Breast epithelium (tissue), 4 donors: ENCODE results near the gene SHC1. TPM values are rescaled to one million over a fixed set of nuclear protein-coding genes. Genes with fewer than 3 reads are reported as not detected.

Experiments used
- DNase-seq, 2 donors: peaks; one replicate each; pipeline ENCODE4 v3.0.0-alpha.2; 2019; ENCODE audit warnings: low spot score in 2 of 2
- H3K27ac ChIP-seq, 2 donors: fragments of 200-600 bp; sonication (generic) in 1 of 2; one replicate each; pipeline ENCODE4 v1.5.1; 2016 to 2019; ENCODE audit warnings: mild to moderate bottlenecking in 1 of 2
- H3K27me3 ChIP-seq, 2 donors: fragments of 200-600 bp; sonication (generic) in 1 of 2; one replicate each; pipeline versions ENCODE4 v1.5.1 to v1.6.0; 2017 to 2019; ENCODE audit warnings: control low read depth in 1 of 2, mild to moderate bottlenecking in 1 of 2
- H3K36me3 ChIP-seq: fragments of 200-600 bp; one replicate; pipeline ENCODE4 v1.5.1; 2019
- H3K4me1 ChIP-seq, 2 donors: fragments of 200-600 bp; sonication (generic); one replicate each; pipeline ENCODE4 v1.5.1; 2016 to 2019; ENCODE audit warnings: control low read depth in 1 of 2
- H3K4me3 ChIP-seq, 3 donors: fragments of 200-600 bp; sonication (generic); 1 replicate in 2 of 3; 2 replicates in 1 of 3; pipeline ENCODE4 v1.5.1; 2016 to 2019; ENCODE audit warnings: mild to moderate bottlenecking in 3 of 3, moderate library complexity in 2 of 3
- H3K9me3 ChIP-seq, 2 donors: fragments of 200-600 bp; sonication (generic) in 1 of 2; one replicate each; pipeline ENCODE4 v1.5.1; 2016 to 2019; ENCODE audit warnings: control low read depth in 1 of 2
- CTCF ChIP-seq, 3 donors: fragments of 450-650 bp; IDR thresholded peaks; one replicate each; pipeline ENCODE4 v1.5.1; 2016 to 2017; ENCODE audit warnings: antibody characterized with exemption in 3 of 3, mild to moderate bottlenecking in 3 of 3, moderate library complexity in 3 of 3
- POLR2A ChIP-seq: fragments of 450-650 bp; IDR thresholded peaks from one replicate; pipeline ENCODE4 v1.6.1; 2016; ENCODE audit warnings: antibody characterized with exemption, mild to moderate bottlenecking, moderate library complexity
- POLR2AphosphoS5 ChIP-seq, 3 donors: sonication (generic); formaldehyde crosslinking; IDR thresholded peaks; one replicate each; pipeline ENCODE4 v1.6.1; 2017; ENCODE audit warnings: antibody characterized with exemption in 3 of 3
- intact Hi-C: fragments of 100-400 bp; cut with DNase I; formaldehyde crosslinking; loops from one replicate; pipeline ENCODE4 v1.15.1; 2023; ENCODE audit warnings: low total_unique reads
- total RNA-seq, 3 donors: library from RNA; depleted of rRNA; stranded (reverse); fragments of >200 nt; gene quantifications; one replicate each; pipeline ENCODE4 v1.1.0, GENCODE V29; 2016

SHC1 gene
- total RNA-seq, 3 donors from 2014 or later = 94.4 to 177 (median 134) TPM

DNA sequence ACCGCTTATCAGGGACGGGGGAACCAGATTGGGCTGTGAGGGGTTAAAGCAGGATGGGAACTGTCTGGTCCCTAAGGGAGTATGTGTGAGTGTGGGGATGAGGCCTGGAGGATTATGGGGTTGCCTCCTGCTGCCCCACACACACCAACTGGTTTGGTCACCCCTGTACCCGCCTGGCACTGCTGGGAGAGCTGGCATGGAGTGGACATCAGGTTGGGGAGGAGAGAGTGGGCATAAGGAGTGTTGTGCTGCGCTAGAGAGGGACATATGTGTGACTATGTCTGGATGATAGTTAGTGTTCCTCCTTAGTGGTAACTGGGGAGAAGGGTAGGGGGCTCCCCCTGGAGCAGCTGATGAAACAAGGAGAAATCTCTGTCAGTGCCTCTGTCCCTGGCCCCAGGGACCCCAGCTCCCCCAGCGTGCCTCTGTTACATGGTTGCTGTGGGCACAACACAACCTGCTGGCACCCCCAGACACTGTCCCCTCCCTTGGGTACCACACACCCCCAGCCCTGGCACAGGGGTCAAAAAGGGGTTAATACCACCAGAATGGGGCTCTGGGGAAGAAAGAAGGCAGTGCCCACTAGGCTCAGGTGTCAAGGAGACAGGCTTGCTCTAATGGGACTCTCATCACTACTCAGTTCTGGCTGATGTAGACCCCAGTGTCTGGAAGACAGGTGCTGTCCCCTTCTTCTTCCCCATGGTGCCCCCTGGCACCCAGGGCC is 34.0 kb upstream of the SHC1 start:
- DNase-seq = no peak
- intact Hi-C loops = no loop called here
- H3K4me1 ChIP-seq = peaks cover 19 to 36% of the 10 kb centered on the region in 2 donors

GRCh38 chr1:155003766-155004351 is 33.3 kb upstream of the SHC1 start:
- Histone ChIP-seq H3K9me3 (no peaks in the 10 kb centered on the region), H3K27me3 (no peaks in the 10 kb centered on the region), H3K27ac (peak overlapping the region; percentile 98 to 99), H3K4me1 (peaks cover 20 to 42% of the 10 kb centered on the region in 2 donors), H3K36me3 (no peaks in the 10 kb centered on the region), H3K4me3 (peak overlapping the region; percentile 89 to 95 (median 89))
- TF ChIP-seq CTCF (IDR thresholded peaks at IDR 0.05) = no peak
- TF ChIP-seq POLR2AphosphoS5 (IDR thresholded peaks at IDR 0.05) = no peak
- TF ChIP-seq POLR2A = no peak
- DNase-seq = no peak
- intact Hi-C loops = no loop called here

More for the DNA sequence above, 34.0 kb upstream of the SHC1 start:
- Histone ChIP-seq H3K27me3 (no peaks in the 10 kb centered on the region), H3K36me3 (no peaks in the 10 kb centered on the region), H3K9me3 (no peaks in the 10 kb centered on the region), H3K27ac (peak overlapping the region; percentile 98 to 99), H3K4me3 (peak overlapping the region; percentile 89 to 95 (median 89))
- TF ChIP-seq POLR2AphosphoS5 (IDR thresholded peaks at IDR 0.05) (no peak), CTCF (IDR thresholded peaks at IDR 0.05) (no peak), POLR2A (no peak)

- Histone ChIP-seq H3K27ac (peak overlapping the region; percentile 98 to 99), H3K9me3 (no peaks in the 10 kb centered on the region), H3K4me3 (peak overlapping the region; percentile 89 to 95 (median 89)), H3K36me3 (no peaks in the 10 kb centered on the region), H3K27me3 (no peaks in the 10 kb centered on the region), H3K4me1 (peaks cover 20 to 44% of the 10 kb centered on the region in 2 donors)
- TF ChIP-seq POLR2AphosphoS5 (IDR thresholded peaks at IDR 0.05) (no peak), CTCF (IDR thresholded peaks at IDR 0.05) (no peak), POLR2A (no peak)
- intact Hi-C loops = no loop called here
- no peak for DNase-seq
These were observed 32.7 kb upstream of the SHC1 start for GRCh38 chr1:155003227-155003765.

DNA sequence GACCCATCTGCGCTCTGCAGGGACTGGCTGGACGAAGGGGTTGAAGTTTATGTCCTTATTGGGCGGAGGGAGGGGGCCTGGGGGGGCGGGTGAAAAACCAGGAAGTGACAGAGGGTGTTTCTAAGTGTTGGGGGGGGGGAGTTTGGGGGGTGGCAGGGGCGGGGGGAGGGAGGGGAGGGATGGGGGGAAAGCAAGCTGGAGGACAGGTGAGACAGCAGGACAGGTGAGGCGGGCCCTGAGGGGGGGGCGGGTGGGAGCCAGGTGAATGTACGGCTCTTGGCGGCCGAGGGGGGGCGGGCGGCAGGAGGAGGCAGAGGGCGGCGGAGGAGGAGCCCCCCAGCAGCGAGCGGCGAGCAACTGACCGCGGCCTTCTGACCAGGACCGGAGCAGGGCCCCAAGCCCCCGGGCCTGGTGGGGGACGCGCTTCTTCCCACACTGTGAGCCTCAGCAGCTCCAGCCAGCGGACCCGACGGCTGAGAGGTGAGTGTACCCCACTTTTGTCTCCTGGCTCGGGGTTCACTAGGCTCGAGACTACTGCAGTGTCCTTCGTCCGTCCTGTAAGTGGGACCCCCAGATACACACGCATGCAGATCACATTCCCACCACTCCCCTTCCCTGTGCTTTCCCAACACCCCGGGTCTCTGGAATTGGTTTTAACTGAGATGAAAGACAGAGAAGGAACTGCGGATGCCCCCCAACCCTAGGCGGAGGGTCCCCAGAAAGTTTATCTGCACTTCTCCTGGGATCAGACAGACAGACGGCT is 32.1 kb upstream of the SHC1 start, which contains the start of gene ZBTB7B:
Gene ZBTB7B, plus strand, starts transcription at position 339 of the 763 bp plus-strand sequence. CDS start 11,859 bp downstream, outside the sequence.
- DNase-seq = no peak
- Histone ChIP-seq H3K36me3 (no peaks in the 10 kb centered on the region), H3K27ac (peak within 1 kb of the TSS; percentile 98 to 99), H3K9me3 (no peaks in the 10 kb centered on the region), H3K4me3 (peak within 1 kb of the TSS; percentile 89 to 95 (median 89)), H3K27me3 (no peaks in the 10 kb centered on the region), H3K4me1 (peaks cover 20 to 43% of the 10 kb centered on the region in 2 donors)
- TF ChIP-seq POLR2AphosphoS5 (IDR thresholded peaks at IDR 0.05) = no peak
- TF ChIP-seq CTCF (IDR thresholded peaks at IDR 0.05) = peak in 2 of 3 donors; percentile 8 to 14
- intact Hi-C loops = no loop called here
